Activated CD4-positive, alpha-beta T cell treated with anti-CD3 and anti-CD28 coated beads, Interleukin-10, Interleukin-2, amounts not matched to agents 100 ng/mL and 50 ng/mL, durations not matched to agents 16 hours and 8 hours (primary cell): Measurements from ENCODE around the gene RIPPLY1.
"Not testable (repeated sequence)": the region's sequence is repeated elsewhere in the genome, so short reads cannot be mapped to it uniquely, and the experiment has no call there.

Source experiments
- DNase-seq: peaks from one replicate; pipeline ENCODE4 v3.0.0-alpha.2; 2020

RIPPLY1 gene

DNA sequence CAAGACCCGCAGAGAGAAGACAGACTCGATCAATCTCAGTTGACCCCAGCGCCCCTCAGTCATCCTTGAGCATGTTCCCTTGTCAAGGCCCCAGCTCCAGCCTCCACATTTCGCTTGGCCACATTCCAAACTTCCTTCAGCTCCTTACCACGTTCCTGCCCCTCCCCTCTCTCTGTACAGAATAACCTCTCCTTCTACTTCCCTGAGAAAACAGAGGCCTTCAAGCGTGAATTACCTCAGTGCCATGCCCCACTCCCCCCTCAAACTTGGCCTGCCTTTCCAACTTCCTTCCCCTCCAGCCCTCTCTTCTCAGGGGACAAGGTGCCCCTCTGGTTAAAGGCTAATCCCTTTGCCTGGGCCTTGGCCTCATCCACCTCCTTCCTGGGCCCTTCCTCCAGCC is 3.2 kb upstream of the RIPPLY1 start:
- DNase-seq, result no peak

- no peak for DNase-seq
These were observed 2.0 kb upstream of the RIPPLY1 start for GRCh38 chrX:106905064-106905708.

DNA sequence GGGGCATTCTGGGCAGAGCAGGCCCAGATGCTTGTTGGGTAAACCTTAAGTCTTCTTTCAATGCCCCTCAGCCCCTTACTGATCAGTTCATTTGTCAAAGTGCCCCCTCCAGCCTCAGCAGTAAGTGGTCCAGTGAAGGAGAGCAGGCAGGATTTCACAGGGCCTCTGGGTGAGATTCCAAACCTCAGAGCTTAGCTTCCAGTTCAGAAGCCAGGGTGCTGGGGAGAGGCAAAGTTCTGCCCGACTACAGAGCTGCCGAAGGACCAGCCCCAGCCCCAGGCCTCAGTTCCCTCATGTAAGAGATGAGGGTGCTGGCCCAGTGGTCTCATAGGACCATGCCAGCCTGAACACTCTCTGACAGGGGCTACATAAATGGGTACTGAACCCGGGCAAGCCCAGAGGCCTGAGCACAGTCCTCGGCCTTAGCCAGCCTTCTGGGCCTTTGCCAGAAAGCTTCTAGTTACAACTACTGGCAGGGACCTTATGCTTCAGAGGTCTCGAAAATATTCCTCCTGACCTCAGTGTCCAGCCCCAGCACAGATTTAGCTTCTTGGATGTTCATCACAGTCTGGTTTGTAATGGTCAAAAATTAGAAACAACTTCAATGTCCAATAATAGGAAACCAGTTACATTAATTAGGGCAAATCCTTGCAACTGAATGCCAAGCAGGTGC is 851 bp upstream of the RIPPLY1 start:
- no peak for DNase-seq

GRCh38 chrX:106902684-106903083 is 457 bp downstream of the RIPPLY1 start:
- DNase-seq, result no peak

DNA sequence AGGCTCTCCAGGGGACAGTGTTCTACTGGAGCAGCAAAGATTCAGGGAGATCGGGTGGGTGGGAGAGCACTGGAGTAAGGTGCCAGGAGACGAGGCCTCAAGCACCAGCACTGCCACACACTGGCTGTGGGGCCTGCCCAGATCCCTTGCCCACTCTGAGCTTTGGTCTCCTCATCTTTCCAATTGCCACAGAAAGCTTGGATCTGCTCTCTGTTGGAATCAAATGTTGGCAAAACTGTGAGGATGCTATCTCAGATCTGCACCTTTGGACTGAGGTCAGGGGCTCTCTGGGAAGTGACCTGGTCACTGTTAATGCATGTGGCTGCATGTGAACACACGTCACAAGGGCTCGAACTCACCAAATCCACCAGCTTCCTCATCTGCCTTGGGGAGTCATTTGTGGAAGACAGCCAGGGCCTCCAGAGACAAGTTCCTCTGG is 1.3 kb downstream of the RIPPLY1 start:
- DNase-seq, result no peak

DNA sequence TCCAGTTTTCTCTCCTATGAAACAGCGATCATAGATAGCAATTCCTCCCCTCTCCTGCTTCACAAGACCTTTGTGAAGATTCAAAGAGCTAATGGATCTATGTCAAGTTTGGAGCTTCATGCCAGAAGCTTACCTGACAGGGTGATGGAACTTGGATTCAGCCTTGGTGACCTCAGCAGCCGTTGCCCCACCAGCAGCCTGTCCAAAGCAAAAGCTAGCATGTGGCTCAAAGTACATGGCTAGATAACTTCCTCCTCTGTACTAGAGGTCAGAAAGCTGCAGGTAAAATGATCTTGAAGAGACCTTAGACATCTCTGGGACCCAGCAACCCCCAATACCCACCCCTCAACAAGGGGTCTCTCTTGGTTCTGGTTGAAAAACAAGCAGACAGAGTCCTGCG is 1.8 kb downstream of the RIPPLY1 start:
- DNase-seq, result no peak

GRCh38 chrX:106899841-106900240 is 3.3 kb downstream of the RIPPLY1 start:
- no peak for DNase-seq

- DNase-seq, result no peak
These were observed 3.9 kb downstream of the RIPPLY1 start for GRCh38 chrX:106899276-106899675.

DNA sequence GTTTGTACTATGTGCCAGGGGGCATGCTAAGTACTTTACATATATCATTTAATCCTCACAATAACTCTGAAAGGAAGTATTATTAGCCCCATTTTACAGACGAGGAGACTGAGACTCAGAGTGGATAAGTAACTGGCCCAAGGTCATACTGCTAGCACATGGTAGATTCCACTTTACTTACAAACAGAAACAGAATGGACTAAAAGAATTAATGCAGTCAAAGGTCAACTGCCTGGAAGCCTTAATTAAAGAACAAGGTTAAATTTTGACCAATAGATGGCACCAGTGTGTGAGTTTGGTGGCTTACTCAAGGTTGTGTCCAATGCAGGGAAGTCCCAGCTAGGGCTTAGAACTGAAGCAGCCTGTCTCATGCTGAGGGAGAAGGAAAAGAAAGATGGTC is 4.7 kb downstream of the RIPPLY1 start:
- peak; percentile 61 for DNase-seq

DNA sequence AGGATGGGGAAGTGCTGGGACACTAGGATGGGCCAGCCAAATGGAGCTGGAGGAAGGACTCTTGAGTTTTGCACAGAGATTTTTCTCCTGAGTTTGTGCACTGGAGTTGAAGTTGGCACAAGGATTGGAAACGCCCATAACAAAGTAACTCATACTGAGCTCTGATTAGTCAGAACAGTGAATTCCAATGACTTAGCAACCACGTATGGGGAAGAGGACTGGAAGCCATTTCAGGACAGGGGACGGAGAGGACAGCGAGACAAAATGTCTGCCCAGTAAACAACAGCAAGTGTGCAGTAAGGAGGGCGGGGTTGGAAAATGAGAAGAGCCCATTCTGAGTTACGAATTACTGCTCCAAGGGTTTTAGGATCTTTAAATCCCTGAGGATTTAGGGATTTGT is 5.9 kb downstream of the RIPPLY1 start:
- DNase-seq, result no peak

- DNase-seq, result no peak
These were observed 8.1 kb downstream of the RIPPLY1 start for GRCh38 chrX:106894978-106895452.

GRCh38 chrX:106894392-106894909 is 8.7 kb downstream of the RIPPLY1 start:
- DNase-seq, result peak; percentile 67

DNA sequence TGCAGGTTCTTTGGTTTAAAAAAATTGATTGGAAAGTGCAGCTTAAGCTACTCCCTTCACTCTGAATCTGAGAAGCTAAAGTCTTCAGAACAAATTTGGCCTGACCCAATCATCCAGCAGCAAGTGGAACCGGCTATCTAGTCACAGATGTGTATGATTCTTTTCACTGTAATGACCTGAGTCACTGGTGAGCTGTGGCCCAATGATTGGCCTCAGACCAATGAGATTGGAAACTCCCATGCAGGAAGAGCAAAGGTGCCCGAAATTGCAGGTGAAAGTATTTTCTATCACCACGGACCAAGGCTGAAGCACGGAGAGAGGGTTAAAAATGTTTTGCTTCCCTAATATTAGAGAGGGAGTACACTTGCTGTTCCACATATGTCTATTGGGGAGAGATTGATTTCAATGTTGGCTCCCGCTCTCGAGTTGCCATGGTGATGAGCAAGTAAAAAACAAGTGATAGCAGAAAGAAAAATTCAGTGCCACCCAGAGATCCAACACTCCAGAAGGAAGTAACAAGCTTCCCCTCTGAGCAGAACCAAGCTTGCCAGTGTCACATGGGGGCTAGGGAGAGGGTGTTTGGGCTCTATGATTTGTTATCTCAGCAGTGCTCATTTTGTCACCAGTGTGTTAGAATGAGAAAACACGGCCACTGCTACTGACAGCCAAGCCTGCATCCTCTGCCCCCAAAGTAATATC is 11.2 kb downstream of the RIPPLY1 start:
- no peak for DNase-seq

- no peak for DNase-seq
These were observed 13.7 kb downstream of the RIPPLY1 start for GRCh38 chrX:106889468-106889867.

DNA sequence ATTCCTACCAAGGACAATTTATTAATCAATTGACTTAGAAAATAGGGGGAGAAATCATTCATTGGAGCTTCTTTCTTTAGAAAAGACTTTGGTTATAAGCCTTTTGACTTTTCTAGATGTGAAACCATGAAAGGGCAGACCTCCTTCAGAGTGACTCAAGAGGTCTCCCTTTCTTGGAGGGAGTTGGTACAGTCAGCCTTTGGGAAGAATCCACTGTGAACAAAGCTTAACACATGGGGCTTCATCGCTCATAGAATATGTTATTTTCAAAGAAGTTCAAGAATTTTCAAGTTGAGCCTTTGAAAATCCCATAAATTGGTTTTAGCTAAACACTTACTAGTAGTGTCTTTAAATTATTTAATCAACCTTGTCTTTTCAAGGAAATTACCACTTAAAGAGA is 28.0 kb downstream of the RIPPLY1 start:
- no peak for DNase-seq

- peak; percentile 28 for DNase-seq
These were observed 29.1 kb downstream of the RIPPLY1 start for GRCh38 chrX:106874075-106874474.

- DNase-seq, result not testable (repeated sequence)
These were observed 30.3 kb downstream of the RIPPLY1 start for GRCh38 chrX:106872796-106873195.

DNA sequence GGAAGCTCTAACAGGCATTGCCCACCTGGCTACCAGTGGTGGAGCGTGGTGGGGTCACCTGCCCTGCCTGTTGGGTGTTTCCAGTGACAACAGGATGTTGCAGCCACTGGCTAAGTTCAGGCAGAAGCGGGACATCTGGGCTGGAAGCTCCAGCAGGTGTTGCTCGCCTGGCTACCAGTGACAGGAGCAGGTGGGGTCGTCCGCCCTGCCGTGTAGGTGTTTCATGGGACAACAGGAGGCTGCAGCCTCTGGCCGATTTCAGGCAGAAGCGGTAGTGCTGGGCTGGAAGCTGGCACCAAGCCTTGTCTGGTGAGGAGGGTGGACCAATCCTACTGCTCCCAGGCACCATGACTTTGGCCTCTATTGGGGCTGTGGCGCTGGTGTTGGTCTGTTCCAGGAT is 39.4 kb downstream of the RIPPLY1 start:
- DNase-seq, result no peak

- peak; percentile 46 for DNase-seq
These were observed 40.0 kb downstream of the RIPPLY1 start for GRCh38 chrX:106862972-106863688.
